Measurements from ENCODE around the gene WAC. TPM values are rescaled to one million over a fixed set of nuclear protein-coding genes. Genes with fewer than 3 reads are reported as not detected.

Gene WAC
- total and polyA plus RNA-seq, 10 of the 15 experiments (the other 5 are each of a cell fraction or from before 2014, with no cell fraction given), result 26.5 to 131 (median 69.4) TPM

- Histone ChIP-seq H3K79me2 (ENCODE audit: control insufficient read depth, insufficient read depth, low read length) (peaks cover 69% of the 10 kb centered on the region), H3K9ac (ENCODE audit: control insufficient read depth, insufficient read depth, low read length) (no peak overlapping the region), H3K4me3 (no peak overlapping the region), H2AFZ (ENCODE audit: control insufficient read depth, low read depth, low read length) (no peak overlapping the region), H3K27ac (ENCODE audit: control insufficient read depth, insufficient read depth) (no peak overlapping the region), H3K27me3 (replicated peaks in 1 of 2; ENCODE audit: control insufficient read depth in 2 of 2, insufficient read depth in 2 of 2, low read length in 1 of 2) (no peaks in the 10 kb centered on the region), H3K9me3 (replicated peaks; ENCODE audit: control insufficient read depth, insufficient read depth, low read length) (no peaks in the 10 kb centered on the region), H3K36me3 (ENCODE audit: control insufficient read depth in 2 of 2, insufficient read depth in 2 of 2, low read length in 1 of 2) (peaks cover 2 to 14% of the 10 kb centered on the region in 2 experiments), H3K4me2 (ENCODE audit: control insufficient read depth, insufficient read depth) (no peak overlapping the region), H4K20me1 (ENCODE audit: control insufficient read depth, insufficient read depth) (peaks cover 2% of the 10 kb centered on the region; the same call in 1 of the 2 replicates), H3K4me1 (ENCODE audit: control insufficient read depth, insufficient read depth, low read length) (no peaks in the 10 kb centered on the region)
- ChIA-PET CTCF (no interaction called here), SMC1A (ENCODE audit: uncharacterized antibody, unreplicated experiment) (interaction anchor here (0.8 to 1.1 kb wide), 3 partner anchors 11 to 42 kb away, joined by 3 to 4 read pairs (median 3); no protein-coding TSS in a partner anchor), POLR2A (interaction anchor here (2.1 kb wide), 1 partner anchor 34 kb away, joined by 4 read pairs; no protein-coding TSS in a partner anchor), RAD21 (ENCODE audit: unreplicated experiment) (no interaction called here)
- no peak for DNase-seq (ENCODE audit: low read depth, low spot score)
- intact Hi-C loops (cut with micrococcal nuclease; ENCODE audit: unreplicated experiment) (no loop called here), in situ Hi-C loops (cut with MboI) (no loop called here)
- no peak for FAIRE-seq
- ATAC-seq, result no peak
- WGBS (ENCODE audit: insufficient coverage, insufficient replicate concordance, low lambda C conversion rate, missing lambda C conversion rate), result 98% methylated on average over 2 of the region's 2 CpGs
- no TSS peak for BruUV-seq (replicated peaks)
- TF ChIP-seq E2F4 (IDR thresholded peaks at IDR 0.05; ENCODE audit: low read depth, low read length) (no peak), KLF5 (IDR thresholded peaks at IDR 0.05; ENCODE audit: partially characterized antibody) (no peak), POLR2A (IDR thresholded peaks at IDR 0.05; ENCODE audit: low read depth, low read length) (no peak), HDGF (IDR thresholded peaks at IDR 0.05) (no peak), MXI1 (IDR thresholded peaks at IDR 0.05; ENCODE audit: low read depth, low read length) (no peak), EGR1 (IDR thresholded peaks at IDR 0.05; ENCODE audit: borderline replicate concordance in 1 of 2, low read depth in 2 of 2, low read length in 2 of 2) (no peak), SMAD1 (IDR thresholded peaks at IDR 0.05; ENCODE audit: low read depth, partially characterized antibody) (no peak), MYB (IDR thresholded peaks at IDR 0.05; ENCODE audit: borderline replicate concordance, low read depth, low read length) (no peak), CBX5 (IDR thresholded peaks at IDR 0.05; ENCODE audit: low read depth) (no peak)
These were observed 45.5 kb downstream of the WAC start for GRCh38 chr10:28578454-28578853.
